HG02623 (cell line): ENCODE measurements around the gene IQSEC1.

Experiments
- ATAC-seq: cut with Tn5 transposase; IDR thresholded peaks from one replicate; pipeline ENCODE4 v1.9.1; 2021; ENCODE audit warnings: moderate library complexity; ENCODE audit not compliant: unreplicated experiment

IQSEC1 gene

DNA sequence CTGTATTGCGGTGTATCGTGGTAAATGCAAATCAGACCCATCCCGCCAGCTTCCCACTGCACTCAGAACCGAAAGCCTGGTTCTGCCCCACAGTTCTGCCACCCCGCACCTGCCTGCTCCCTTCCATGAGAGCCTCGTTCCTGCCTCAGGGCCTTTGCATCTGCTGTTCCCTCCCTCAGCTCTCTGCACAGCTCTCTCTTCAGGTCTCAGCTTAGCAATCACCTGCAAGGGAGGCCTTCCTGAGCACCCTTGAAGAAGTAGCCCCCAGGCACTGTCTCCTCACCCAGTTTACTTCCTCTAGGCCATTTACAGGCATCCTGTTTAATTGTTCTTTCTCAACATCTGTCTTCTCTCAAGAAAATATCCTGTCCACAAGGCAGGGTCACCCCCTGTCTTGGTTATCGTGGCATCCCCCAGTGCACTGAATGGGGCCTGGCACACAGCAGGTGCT is 13.3 kb upstream of the IQSEC1 start:
- ATAC-seq, result no peak

DNA sequence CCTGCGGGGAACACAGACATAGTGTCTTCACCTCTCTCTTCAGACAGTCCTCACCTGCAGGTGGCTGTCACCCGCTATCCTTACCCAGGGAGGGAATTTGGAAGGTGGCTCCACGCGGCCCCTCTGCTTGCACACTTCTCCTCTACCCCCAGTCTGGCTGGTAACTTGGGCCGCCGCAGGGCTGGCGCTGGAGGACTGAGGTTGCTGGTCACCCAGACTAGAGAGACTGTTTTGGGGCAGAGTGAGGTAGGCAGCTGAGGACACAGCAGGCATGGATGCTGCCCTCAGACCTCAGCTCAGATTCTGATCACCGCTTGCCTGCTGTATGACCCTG is 12.6 kb upstream of the IQSEC1 start:
- ATAC-seq, result no peak

DNA sequence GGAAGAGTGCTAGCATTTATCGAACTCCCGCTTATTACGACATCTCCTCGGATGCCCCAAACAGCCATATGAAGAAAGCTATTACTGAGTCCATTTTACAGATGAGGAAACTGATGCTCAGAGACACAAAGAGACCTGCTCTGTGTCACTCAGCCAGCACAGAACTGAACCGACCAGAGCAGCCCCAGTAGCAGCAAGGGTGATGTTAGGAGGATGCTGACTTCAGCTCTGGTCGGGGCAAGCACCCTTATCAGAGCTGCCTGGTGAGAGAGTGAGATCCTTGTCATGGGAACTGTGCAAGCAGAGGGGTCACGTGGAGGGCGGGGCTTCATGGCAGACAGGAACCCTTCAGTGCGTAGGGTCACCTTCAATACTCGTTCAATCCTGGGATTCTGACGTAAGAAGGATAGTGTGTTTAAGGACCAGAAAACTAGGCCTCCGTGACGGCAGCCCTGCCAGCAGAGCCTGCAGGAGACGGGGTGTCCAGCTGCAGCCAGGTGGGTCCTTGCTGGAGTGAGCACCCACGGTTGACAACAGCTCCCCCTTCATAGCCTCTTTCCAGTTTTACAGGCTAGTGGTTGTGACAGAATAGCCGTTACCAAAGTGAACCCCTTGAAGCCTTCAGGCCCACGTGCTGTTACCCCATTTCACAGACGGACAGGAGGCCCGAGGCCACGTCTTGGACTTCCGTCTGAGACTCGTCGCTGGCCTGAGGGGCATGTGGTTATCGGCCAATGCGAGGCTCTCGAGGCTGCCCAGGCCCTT is 12.0 kb upstream of the IQSEC1 start:
- ATAC-seq, result no peak

DNA sequence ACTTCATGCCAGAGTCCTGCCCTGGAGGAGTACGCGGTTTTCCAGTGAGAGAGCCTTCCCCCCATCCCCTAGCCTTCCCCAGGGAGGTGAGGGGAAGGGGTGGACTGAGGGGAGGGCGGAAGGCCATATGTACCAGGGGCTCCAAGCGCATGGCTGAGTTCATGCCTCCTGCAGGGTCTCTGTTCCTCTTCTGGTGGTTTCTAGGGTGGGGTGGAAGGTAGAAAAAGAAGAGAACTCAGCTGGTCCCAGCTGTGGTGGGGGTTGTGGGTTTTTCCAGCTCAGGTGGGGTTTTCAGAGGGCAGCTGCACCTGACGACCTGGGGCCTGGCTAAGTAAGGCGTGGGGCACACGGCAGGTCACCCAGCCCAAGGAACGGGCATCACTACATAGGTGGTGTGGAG is 10.7 kb upstream of the IQSEC1 start:
- peak; percentile 56 for ATAC-seq

DNA sequence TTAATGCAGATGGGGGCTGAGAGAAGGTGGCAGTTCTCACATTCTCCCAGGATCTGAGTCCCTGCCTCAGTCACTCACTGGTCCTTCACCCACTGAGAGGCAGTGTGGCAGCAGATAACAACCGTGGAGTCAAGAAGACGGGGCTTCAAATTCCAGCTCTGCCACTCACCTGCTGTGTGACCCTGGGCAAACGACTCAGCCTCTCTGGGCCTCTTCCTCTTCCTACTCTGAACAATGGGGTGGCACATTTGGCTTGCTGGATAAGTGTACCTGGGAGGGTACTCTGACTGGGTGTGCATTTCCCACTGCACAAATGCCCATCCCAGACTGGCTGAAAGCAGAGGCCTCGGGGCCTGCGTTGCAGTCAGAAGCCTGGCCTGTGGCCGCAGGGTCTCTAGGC is 10.0 kb upstream of the IQSEC1 start:
- no peak for ATAC-seq

DNA sequence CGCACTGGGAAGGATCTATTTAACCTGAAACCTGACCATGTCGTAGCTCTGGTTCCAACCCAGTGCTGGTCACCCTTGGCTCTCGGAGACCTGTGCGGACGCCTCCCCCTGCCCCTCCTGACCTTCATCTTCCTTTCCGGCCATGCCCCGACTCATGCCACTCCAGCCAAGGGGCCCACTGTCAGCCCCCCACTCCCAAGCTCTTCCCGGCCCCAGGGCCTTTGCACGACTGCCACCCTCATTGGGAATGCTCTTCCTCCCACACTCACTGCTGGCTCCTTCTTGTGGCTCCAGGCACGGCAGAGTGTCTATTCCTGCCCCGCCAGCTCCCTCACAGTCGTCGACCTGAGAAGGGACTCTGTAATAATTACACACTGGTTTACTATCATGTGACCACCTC is 9.4 kb upstream of the IQSEC1 start:
- no peak for ATAC-seq

DNA sequence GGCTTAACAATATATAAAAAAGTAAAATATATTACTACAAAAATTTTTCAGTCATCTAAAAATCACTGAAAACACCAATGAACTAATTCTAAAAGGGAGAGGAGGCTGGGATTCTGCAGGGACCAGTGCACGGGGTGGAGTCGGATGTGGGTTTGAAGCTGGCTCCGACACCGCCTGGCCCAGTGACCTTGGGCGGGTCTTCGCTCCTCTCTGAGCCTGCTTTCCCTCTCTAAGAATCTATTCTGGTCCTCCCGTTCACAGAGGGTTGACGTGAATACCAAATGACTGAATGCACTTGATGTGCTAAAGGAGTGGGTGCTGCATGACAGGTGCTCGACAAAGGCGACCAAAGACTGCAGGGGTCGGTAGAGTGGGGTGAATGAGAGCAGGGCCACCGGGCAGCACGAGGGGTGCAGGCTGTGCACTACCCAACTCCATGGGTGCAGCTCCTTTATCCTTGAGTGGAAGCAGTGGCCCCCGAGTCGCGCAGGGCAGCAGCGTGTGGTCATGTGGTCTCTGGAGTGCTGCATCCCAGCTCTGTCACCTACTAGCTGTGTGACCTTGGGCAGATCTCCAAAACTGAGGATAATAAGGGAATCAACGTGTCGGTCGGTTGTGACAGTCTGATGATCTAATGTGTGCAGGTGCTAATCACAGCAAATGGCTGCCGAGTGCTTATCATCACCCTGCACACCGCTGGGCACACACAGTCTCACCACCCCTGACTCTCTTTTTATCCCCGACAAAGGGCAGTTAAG is 8.6 kb upstream of the IQSEC1 start:
- ATAC-seq, result no peak

DNA sequence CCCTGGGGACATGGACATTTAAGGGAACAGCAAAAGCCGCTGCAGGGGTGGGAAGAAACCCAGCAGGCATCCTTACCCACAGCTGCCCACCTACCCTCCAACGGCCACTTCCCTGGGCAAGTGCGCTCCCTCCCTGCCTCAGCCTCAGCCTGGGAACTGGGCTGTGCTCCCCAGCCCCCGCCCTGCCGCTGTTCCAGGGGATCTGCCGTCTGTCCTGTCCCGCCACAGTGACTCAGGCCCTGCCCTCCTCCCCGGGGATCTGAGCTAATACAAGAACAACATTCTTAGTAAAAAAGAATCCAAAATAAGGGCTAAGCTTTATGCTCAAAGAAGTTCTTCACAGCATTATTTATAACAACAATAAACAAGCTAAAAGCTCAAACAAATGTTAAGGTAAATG is 7.4 kb upstream of the IQSEC1 start:
- no peak for ATAC-seq

DNA sequence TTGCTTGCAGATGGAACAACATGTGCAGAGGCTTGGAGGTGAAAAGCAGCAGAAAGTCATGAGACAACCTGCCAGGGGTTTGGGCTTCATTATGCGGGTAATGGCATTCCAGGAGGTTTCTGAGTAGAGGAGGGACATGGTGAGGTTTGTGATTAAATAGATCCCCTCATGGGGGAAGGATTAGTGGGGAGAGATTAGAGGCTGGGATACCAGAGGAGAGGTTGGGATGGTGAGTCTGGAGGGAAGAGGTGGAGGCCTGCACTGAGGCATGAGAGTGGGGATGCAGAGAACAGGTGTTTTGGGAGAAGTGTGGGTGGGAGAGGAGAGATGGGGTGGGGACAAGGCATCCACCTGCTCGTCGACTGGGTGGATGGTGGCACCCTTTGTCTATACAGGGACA is 6.8 kb upstream of the IQSEC1 start:
- ATAC-seq, result no peak

DNA sequence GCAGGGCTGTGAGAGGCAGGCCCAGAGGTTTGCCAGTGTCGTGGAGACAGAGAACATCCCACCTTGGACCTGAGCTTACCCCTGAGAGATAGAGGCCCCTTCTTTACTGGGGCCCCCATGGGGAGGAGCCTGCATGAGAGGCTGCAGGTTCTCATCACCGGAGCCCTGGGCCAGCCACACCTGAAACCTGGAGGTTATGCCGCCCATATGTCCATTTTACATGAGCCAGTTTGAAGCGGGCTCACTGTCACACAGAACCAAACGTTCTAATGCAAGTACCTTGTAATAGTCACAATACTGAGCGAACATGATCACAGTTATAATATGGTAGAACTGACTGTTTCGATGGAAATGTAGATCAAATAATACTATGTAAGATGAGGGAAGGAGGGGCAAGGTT is 6.3 kb upstream of the IQSEC1 start:
- no peak for ATAC-seq

DNA sequence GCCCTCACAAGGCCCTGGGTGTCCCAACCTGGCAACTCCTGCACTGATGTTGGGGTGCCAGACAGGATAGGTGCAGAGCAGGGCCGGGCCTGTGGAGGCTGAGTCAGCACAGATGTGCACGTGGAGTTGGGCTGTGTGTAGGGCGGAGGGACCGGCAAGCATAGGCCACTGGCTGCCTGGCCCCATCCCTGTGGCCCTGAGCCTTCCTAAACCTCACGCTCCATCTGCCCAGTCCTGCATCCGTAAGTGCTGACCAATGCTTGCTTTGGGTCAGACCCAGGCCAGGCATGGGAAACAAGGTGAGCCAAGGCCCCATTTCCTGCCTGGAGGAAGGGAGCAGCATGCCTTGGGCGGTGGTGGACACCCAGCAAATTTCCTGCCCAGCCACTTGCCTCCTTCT is 5.8 kb upstream of the IQSEC1 start:
- ATAC-seq, result no peak

DNA sequence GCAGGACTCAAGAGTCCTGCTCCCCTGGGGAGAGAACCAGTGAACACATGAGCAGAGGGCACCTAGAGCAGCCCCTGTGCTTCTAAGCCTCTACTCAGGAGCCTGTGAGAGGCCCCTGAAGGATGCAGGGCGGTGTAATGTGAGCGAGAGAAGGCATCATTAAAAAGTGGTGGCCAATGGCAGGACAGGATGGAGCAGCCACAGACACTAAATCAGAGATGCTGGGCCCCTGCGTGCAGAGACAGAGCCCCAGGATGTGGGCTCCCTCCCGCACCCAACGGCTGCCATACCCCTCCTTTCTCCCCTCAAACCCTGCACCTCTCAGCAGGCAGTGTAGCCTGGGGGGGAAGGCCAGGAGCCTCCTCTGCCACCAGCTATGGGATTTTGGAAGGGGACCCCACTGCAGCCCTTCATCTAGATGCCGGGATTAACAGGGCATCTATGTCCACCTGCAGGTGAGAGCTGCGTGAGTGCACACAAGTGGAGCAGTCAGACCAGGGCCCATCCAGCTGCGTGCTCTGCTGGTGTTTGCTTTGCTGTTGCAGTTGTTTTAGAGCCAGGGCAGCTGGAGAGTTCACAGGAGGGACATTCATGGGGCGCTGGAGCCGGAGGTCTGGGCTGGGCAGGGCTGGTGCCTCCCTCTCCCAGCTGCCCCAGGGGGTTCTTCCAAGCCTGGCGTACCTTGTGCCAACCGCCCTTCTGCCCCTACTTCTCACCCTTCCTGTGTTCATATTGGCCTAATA is 5.1 kb upstream of the IQSEC1 start:
- ATAC-seq, result no peak

DNA sequence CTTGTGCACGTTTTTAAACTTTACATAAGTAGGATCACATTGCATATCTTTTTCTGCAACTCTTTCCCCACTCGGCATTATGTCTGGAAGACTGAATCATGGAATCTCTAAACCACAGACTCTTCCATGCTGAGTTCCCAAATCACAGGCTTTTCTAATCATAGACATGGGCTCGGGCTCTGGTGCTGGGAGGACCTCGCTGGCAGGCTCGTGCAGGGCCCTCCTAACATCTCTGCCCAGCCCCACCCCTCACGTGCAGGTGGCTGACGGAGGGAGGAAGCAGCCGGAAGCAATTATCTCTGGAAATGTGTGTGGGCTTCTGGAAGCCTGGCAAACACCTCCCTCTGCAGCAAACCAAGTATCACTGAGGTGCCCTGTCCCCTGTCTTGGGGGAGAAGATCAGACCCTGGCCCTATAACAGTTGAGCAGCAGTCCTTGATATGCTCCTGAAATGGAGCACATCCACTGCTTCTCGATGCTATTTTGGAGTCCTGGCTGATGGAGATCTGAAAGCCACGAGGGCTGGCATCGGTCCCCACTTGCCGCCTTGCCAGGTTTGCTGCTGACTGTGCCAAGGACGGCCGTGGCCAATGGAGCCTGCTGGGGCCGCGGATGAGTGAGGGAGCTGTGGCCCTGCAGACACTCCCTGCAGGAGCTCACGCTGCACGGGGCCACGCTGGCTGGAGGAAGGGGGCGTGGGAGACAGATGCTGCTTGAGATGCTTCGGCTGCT is 4.4 kb upstream of the IQSEC1 start:
- ATAC-seq, result no peak

DNA sequence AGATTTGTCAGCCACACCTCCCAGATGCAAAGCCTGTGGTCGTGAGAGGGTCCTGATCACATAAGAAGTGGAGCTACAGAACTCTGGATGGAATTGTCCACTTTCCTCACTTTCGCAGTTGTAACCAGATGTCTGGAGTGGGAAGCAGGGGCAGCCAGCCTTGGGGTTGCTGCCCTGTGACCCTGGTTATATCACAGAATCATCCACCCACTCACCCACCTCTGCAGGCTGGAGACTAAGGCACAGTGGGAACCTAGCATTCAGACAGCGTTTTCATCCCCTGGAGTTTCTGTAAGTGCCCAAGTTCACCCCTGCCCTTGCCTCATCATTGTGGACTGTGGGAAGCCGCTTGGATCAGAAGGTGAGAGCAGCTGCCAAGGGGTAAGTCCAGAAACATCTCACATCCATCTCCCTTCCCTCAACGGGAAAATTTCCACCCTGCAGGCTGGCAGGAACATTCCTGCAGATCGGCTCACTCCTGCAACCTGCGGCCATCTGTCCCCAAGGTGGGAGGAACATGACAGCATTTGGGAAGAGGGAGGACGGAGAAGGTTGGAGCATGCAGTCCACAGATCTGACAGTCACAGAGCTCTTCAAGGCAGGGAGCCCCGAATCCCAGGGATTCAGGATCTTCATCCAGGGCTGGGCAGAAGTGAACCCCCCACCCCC is 2.9 kb upstream of the IQSEC1 start:
- no peak for ATAC-seq

DNA sequence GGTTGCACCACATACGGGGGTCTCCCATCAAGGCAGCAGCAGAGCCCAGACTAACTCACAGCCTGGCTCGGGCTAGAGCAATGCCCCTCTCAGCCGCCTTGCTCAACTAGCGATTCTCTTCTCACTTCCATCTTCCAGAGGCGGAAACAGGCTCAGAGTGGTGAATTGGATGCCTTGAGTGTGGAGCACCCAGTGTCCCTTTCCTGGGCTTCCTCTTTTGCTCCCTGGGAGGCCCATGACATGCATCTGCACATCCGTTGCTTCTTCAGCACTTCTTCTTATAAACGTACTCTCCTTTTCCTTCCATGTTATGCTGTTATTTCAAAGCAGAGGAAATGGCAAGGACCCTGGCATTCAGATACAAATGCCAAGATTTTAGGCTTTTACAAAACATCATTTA is 2.1 kb upstream of the IQSEC1 start:
- no peak for ATAC-seq

DNA sequence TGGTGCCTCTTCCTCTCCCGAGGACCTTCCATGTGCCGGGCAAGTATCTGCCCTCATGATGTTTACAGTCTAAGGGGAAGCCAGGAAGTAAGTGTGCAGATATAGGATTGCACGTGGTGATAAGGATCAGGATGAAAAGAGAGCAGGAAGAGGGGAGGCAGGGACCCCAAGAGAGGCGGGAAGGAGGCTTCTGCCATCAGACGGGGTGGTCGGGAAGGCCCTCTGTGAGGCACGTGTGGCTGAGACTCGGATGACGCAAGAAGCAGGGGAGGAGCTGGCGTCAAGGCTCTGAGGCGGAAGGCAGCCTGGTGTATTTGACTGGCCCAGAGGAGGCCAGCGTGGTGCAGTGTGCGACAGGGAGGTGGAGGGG is 762 bp upstream of the IQSEC1 start:
- no peak for ATAC-seq

DNA sequence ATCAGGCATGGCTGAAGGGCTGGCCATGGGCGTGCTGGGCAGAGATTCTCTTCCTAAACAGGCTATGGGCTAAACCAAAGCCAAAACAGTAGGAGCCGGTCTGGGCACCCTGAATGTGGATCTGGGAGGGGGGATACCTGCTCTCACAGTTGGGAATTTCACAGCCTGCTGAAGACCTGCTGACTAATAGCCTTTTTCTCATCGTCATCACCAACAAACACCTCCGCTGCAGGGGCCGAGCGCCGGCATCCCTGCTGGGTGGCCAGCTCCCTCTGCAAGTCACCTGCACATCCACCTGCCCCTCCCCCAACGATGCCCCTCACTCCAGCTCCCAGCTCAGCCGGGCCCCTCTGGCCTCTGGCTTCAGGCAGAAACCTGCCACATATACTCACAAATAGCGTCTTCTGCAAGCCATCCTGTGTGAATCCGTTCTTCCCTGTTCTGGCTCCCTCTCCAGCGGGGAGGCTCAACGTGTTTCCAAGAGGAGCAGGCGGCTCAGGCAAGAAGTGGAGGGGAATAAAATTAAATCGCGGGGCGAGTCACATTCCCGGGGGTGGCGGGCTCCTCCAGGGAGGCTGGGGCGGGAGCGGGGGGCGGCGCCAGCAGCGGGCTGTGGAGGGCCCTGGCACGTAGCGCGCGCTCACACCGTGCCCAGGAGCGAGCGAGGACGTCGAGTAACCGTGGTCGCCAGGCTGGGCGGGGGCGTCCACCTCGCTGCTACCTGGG is 466 bp downstream of the IQSEC1 start:
- peak; percentile 13 for ATAC-seq

DNA sequence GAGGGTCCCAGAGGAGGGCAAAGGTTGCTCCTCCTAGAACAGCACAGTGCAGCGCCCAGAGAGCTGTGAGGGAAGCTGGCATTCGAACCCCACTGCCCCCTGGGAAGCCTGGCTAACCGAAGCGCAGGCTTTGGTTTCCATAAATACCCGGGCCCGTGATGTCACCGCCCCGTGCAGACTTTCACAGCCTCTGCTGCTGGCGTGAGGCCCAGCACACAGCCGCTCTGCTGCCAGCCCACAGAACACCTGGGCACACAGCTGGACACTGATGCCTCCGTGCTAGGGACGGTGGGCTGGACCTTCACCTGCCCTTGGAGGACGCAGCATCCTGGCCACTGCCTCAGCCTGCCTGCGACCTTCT is 1.0 kb downstream of the IQSEC1 start:
- ATAC-seq, result peak; percentile 35

DNA sequence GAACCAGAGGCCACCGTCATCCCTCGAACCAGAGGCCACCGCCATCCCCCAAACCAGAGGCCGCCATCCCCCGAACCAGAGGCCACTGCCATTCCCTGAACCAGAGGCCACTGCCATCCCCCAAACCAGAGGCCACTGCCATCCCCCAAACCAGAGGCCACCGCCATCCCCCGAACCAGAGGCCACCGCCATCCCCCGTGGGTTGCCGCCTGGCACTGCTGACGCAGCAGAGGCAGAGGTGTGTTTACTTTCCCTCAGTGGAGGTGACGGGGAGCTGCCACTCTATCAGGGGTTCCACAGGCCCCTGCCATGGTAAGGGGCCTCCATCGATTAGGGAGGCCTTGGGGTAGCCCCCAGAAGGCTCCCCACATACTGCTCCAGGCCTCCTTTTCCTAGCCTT is 1.5 kb downstream of the IQSEC1 start:
- no peak for ATAC-seq

DNA sequence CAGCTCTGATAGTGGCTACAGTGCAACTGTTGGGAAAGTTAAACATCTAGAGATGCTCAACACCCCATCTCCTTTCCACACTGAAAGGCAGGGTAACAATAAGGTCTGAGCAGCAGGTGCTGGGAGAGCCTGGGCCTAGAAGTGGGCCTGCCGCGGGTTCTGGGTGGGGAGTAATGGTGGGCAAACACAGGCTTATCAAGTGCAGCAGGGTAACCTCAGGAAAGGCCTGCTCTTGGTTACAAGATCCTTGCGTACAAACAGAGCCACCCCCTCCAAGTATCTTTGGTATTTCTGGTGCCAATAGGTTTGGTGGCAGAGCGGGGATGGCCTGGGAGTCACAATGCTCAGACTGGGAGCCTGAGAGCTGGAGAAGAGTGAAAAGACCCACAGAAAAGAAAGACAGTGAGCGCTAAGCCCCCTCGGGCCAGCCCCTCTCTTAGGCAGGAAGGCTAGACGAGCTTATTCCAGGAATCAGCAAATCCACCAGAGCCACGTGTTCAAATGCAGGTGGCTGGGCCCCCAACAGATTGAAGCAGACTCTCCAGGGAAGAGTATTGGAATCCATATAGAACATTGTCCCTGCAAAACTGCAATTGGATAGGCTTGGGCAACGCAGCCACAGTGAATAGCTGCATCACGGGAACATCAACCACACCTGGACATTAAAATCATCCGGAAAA is 2.7 kb downstream of the IQSEC1 start:
- ATAC-seq, result no peak
